ENCODE measurements around the gene CCDC9B. TPM values are rescaled to one million over a fixed set of nuclear protein-coding genes. Genes with fewer than 3 reads are reported as not detected.
A peak's percentile ranks its signal among the peaks of the same experiment; 100 is the strongest.

The CCDC9B gene
- total and polyA plus RNA-seq, 11 donors, result 38.0 to 165 (median 119) TPM

DNA sequence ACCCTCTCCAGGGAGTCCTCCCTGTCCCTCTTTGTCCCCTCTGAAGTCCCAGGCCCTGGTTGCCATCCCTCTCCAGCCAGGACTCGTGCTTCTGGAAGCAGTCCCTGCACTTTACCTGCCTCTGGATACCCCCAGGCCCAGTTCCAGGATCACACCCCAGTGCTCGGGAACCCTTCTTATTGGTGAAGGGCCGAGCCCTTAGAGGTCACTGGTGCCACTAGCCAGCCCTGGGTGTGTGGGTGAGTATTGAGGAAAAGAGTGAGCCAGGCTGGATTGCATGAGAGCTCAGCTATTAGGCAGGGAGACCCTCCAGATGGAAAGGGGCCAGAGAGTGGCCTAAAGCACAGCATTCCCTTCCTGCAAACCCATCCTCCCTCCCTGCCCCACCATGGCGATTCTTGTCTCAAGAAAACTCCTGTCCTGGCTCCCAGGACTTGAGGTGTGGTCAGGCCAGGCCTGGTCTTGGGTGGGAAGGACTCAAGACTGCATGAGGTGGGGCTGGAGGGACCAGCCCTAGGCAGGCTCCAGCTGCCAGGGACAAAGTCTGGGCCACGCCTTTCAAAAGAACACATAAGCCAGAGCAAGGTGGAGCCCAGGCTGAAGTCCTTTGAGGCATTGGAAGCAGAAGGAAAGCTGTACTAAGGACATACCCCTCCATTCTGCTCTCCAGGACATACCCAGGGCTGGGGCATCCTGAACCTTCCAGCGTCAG is 5.3 kb upstream of the CCDC9B start:
- no peak for TF ChIP-seq POLR2A (IDR thresholded peaks at IDR 0.05)
- TF ChIP-seq, protein P1, sequence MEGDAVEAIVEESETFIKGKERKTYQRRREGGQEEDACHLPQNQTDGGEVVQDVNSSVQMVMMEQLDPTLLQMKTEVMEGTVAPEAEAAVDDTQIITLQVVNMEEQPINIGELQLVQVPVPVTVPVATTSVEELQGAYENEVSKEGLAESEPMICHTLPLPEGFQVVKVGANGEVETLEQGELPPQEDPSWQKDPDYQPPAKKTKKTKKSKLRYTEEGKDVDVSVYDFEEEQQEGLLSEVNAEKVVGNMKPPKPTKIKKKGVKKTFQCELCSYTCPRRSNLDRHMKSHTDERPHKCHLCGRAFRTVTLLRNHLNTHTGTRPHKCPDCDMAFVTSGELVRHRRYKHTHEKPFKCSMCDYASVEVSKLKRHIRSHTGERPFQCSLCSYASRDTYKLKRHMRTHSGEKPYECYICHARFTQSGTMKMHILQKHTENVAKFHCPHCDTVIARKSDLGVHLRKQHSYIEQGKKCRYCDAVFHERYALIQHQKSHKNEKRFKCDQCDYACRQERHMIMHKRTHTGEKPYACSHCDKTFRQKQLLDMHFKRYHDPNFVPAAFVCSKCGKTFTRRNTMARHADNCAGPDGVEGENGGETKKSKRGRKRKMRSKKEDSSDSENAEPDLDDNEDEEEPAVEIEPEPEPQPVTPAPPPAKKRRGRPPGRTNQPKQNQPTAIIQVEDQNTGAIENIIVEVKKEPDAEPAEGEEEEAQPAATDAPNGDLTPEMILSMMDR (IDR thresholded peaks at IDR 0.05), result no peak
- 93 to 99% (median 96%) methylated on average over 4 to 6 of the region's 6 CpGs for WGBS, 4 donors
- Histone ChIP-seq H3K36me3 (no peaks in the 10 kb centered on the region), H3K27ac (no peak overlapping the region), H3K9me3 (no peaks in the 10 kb centered on the region), H3K27me3 (no peaks in the 10 kb centered on the region), H3K4me3 (no peak overlapping the region), H3K4me1 (peaks cover 13 to 44% (median 28%) of the 10 kb centered on the region in 12 donors)
- intact Hi-C loops (cut with DNase I), result loop anchor here in 1 of 10 donors (2.0 kb wide), 1 partner anchor 75 kb away; no protein-coding TSS in a partner anchor
- no peak for ATAC-seq
- peak in 1 of 5 donors; percentile 33 for DNase-seq

DNA sequence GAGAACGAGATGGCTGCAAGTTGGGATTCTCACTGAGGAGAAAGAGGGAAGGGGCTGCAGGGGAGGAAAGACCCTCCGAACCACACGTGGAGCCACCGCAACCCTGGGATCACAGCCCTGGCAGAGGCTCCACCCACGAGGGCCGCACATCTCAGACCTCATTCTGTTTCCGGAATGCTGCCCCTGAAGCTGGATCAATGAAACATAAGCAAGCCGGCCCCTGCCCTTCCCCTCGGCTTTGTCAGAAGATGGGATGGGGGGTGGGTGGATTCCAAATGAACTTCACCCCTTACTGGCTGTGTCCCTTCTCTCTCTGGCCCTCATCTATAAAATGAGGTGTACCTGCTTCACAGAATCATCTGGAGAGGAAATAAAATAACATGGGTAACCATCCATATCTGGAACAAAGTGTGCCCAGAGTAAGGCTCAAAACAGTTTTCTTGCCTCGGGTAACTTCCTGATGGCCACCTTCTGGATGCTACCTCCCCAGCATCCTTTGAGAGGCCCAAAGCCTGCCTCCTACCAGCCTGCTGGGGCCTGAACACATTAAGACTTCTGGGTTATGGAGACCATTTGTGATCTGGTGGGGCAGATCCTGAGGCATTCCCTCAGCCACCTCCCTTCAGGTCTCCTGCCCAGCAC is 4.6 kb upstream of the CCDC9B start:
- H3K4me1 ChIP-seq, result peaks cover 14 to 51% (median 34%) of the 10 kb centered on the region in 12 donors
- no peaks in the 10 kb centered on the region for H3K36me3 ChIP-seq
- 69 to 82% (median 76%) methylated on average over 10 of the region's 10 CpGs for WGBS, 4 donors
- H3K27ac ChIP-seq, result no peak overlapping the region
- H3K9me3 ChIP-seq, result no peaks in the 10 kb centered on the region
- ATAC-seq (no peak), DNase-seq (no peak)
- TF ChIP-seq, protein P1 (IDR thresholded peaks at IDR 0.05), result no peak
- TF ChIP-seq POLR2A (IDR thresholded peaks at IDR 0.05), result no peak
- intact Hi-C loops (cut with DNase I), result loop anchor here in 1 of 10 donors (2.0 kb wide), 1 partner anchor 75 kb away; no protein-coding TSS in a partner anchor
- H3K4me3 ChIP-seq, result no peak overlapping the region
- no peaks in the 10 kb centered on the region for H3K27me3 ChIP-seq

DNA sequence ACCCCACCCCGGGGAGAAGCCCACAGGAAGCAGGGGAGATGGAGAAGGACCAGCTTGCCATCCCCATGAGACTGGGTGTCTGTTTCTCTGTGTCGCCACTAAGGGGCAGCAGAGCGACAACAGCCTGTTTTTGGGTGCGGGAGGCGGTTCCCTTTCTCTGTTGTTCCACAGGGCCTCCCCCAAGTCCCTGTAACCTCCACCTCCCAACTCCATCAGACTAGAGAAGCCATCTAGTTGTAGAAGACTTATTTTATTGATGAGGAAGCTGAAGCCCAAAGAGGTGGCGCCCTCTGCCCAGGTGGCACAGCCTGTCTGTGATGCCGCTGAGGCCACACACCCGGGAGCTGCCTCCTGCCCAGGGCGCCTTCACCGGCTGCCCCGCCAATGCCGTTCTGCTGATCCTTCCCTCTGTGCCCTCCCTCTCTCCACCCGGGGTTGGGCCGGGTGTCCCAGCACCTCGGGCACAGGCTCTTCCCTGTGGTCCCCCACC is 3.9 kb upstream of the CCDC9B start:
- H3K36me3 ChIP-seq, result no peaks in the 10 kb centered on the region
- no peak for TF ChIP-seq POLR2A (IDR thresholded peaks at IDR 0.05)
- TF ChIP-seq, protein P1 (IDR thresholded peaks at IDR 0.05), result peak; percentile 58 to 85 (median 77)
- DNase-seq, result peak in 3 of 5 donors; percentile 61 to 84 (median 66)
- ATAC-seq, result no peak
- H3K4me1 ChIP-seq, result peaks cover 14 to 58% (median 41%) of the 10 kb centered on the region in 12 donors
- H3K27ac ChIP-seq, result peak overlapping the region in 2 of 12 donors; percentile 80 to 96
- no peaks in the 10 kb centered on the region for H3K9me3 ChIP-seq
- 42 to 60% (median 48%) methylated on average over 14 to 15 of the region's 15 CpGs for WGBS, 4 donors
- intact Hi-C loops (cut with DNase I), result loop anchor here in 7 of 10 donors (1.0 to 5.0 kb wide), 3 partner anchors 76 to 78 kb away; no protein-coding TSS in a partner anchor
- H3K4me3 ChIP-seq, result no peak overlapping the region
- no peaks in the 10 kb centered on the region for H3K27me3 ChIP-seq

DNA sequence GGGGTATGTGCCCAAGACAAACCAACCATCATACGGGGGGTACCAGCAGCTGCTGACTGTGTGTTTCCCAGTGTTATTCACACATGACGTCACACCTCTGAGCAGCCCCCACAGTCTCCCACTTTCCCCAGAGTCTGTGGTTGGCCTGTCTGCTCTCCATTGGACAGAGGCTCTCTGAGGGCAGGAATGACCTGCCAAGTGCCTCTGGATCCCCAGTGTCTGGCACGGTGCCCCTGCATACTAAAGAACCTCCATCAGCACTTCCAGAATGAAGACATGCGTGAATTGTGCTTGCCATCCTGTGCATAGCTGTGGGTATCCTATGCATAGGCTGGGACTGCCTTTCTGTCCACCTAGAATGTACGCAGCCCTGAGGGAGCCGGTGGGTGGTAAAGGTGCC is 3.5 kb upstream of the CCDC9B start:
- H3K27ac ChIP-seq, result peak overlapping the region in 11 of 12 donors; percentile 62 to 100 (median 96)
- WGBS, 4 donors, result 49 to 56% (median 51%) methylated on average over 3 to 6 of the region's 6 CpGs
- no peak for DNase-seq
- H3K9me3 ChIP-seq, result no peaks in the 10 kb centered on the region
- no peak overlapping the region for H3K4me3 ChIP-seq
- intact Hi-C loops (cut with DNase I), result loop anchor here in 7 of 10 donors (1.0 to 5.0 kb wide), 3 partner anchors 77 to 78 kb away; no protein-coding TSS in a partner anchor
- no peak for ATAC-seq
- H3K36me3 ChIP-seq, result no peaks in the 10 kb centered on the region
- peaks cover 14 to 63% (median 46%) of the 10 kb centered on the region in 12 donors for H3K4me1 ChIP-seq
- no peaks in the 10 kb centered on the region for H3K27me3 ChIP-seq
- TF ChIP-seq, protein P1 (IDR thresholded peaks at IDR 0.05), result no peak
- no peak for TF ChIP-seq POLR2A (IDR thresholded peaks at IDR 0.05)
